A172 (cell line): ENCODE data around the gene SLC29A3. TPM values are rescaled to one million over a fixed set of nuclear protein-coding genes. Genes with fewer than 3 reads are reported as not detected.
"Not testable (repeated sequence)": the region's sequence is repeated elsewhere in the genome, so short reads cannot be mapped to it uniquely, and the experiment has no call there.

Experiments
- DNase-seq: peaks from one replicate; pipeline ENCODE4 v3.0.0-alpha.2; 2015; ENCODE audit warnings: low spot score
- total RNA-seq: library from RNA; depleted of rRNA; stranded (reverse); fragments of >200 nt; shearing (Covaris generic); gene quantifications from 2 replicates; pipeline ENCODE4 v1.2.3, GENCODE V29; 2014

Gene SLC29A3
- total RNA-seq, 1 experiment from 2014 or later: 1.9 TPM

DNA sequence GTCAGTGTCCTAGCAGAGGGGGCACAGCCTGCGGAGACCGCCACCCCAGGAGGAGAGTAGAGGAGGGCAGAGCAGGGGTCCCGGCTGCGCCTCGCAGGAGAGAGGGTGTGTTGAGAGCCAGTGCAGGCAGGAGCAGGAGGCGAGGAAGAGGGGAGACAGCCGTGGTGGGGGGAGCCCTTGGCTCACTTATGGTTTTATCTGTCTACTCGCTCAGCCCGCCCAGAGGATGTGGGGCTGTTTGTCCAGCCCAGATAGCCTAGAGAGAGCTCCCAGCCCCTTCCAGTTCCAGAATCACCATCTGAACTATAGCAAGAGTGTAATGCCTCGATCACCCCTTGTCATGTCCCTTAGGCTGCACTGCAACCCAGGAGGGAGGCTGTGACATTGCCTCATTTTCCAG, 26.6 kb downstream of the SLC29A3 start:
- no peak for DNase-seq

- DNase-seq: no peak
Measured at GRCh38 chr10:71346731-71347130, 27.7 kb downstream of the SLC29A3 start.

DNA sequence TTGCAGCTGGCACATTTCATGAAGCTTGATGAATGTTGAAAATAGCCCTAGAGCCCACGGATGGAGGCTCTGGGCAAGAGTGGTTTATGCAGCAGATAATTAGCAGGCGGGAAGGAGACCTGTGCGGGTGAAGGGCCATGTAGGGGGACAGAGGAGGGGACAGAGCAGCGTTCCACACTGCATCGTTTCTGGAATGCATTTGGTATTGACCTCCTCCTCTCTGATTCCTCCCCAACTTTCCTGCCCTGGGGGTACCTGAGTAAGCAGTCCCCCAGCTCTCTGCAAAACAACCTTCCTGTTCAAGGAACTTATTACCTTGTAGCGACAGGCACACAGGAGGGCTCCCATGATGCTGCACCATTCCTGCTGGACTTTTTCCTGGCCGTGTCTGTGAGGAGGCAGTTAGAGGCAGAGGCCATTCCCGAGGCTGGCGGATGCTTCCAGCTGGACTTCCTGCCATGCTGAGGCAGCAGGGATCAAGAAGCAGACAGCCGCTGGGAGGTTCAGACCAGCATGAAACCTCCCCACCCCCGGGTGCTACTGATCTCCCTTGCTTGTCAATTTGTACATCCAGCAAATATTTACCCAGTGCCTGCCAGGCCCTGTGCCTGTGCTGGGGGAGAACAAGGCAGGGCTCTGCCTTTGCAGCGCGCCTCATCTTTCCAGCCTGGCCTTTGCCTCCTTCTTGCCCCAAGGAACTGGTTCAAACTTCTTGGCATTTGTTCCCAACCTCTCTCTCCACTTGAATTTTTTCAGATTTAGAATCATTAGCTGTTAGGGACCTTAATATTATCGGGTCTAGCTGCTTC, 28.7 kb downstream of the SLC29A3 start:
- DNase-seq: no peak

DNA sequence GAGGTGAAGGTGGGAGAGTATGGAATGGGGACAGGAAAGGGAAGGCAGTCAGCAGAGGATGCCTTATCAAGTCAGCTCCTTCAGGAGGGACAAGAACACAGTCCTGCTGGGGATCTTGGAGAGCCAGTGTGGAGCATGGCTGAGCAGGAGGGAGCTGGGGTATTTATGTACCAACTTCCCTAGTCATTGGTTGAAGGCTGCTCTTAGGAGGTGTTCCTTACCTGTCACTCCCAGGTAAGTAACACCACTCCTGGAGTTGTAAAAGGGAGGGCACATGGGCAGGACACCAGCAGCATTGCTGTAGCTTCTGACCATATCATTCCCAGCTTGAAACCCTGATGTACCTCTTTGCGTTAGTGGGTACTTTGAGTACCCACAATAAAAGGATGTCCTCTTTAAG, 29.8 kb downstream of the SLC29A3 start:
- DNase-seq: no peak

- DNase-seq: peak; percentile 58
Measured at GRCh38 chr10:71349406-71349805, 30.3 kb downstream of the SLC29A3 start.

GRCh38 chr10:71351087-71351486, 32.0 kb downstream of the SLC29A3 start:
- no peak for DNase-seq

DNA sequence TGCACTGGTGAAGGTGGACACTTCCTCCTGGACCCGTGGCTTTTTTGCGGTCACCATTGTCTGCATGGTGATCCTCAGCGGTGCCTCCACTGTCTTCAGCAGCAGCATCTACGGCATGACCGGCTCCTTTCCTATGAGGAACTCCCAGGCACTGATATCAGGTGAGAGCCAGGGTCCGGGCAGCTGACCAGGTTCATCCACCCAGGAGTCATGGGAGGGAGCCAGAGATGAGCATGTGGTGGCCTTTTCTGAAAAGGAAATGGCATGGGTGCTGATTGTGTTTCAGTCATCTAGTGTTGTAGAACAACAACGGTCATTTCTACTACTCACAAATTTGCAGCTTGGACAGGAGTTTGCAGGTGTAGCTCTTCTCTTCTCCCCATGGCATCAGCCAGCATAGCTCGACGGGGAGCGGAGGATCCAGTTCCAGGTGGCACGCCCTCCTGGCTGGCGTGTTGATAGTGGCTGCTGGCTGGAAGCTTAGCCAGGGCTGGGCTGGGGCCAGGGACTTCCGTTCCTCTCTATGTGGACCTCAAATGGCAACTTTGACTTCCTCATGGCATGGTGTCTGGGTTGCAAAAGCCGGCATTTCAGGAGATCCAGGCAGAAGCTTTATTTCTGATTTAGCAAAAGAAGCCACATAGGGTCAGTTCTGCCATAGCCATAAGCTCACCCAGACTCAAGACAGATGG, 32.7 kb downstream of the SLC29A3 start:
- no peak for DNase-seq

DNA sequence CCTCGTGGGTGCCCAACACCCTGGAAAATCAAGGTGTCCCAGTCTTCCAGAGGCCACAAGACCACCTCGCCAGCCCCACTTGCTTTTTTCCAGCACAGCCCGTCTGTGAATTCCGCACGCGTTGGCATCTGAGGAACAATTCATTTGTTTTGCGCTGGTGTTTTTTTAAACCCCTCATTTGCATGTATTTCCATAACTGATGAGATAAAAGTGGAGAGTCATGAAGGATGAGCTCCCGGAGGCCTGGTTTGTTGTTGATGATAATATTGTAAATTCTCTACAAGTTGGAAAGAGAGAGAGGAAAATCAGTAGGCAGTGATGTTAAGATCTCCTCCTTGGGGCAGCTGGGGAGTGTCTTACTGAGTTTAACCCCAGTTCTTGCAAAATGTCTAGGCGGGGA, 34.6 kb downstream of the SLC29A3 start:
- no peak for DNase-seq

GRCh38 chr10:71354776-71355175, 35.7 kb downstream of the SLC29A3 start:
- no peak for DNase-seq

DNA sequence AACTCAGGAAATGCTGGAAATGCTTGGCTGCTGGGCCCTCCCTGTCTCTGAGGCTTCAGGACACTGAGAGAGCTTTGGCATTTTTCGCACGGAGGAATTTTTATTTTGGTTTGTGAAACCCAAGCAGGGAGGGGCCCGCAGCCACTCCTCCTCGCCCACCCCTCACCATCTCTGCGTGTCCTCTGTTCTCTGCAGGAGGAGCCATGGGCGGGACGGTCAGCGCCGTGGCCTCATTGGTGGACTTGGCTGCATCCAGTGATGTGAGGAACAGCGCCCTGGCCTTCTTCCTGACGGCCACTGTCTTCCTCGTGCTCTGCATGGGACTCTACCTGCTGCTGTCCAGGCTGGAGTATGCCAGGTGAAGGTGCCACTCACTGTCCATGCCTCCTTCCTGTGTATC, 36.8 kb downstream of the SLC29A3 start:
- no peak for DNase-seq

GRCh38 chr10:71357792-71358265, 38.8 kb downstream of the SLC29A3 start:
- DNase-seq: peak; percentile 74

- DNase-seq: peak; percentile 38
Measured at GRCh38 chr10:71358277-71358676, 39.2 kb downstream of the SLC29A3 start.

- not testable (repeated sequence) for DNase-seq
Measured at GRCh38 chr10:71358906-71359305, 39.8 kb downstream of the SLC29A3 start.

DNA sequence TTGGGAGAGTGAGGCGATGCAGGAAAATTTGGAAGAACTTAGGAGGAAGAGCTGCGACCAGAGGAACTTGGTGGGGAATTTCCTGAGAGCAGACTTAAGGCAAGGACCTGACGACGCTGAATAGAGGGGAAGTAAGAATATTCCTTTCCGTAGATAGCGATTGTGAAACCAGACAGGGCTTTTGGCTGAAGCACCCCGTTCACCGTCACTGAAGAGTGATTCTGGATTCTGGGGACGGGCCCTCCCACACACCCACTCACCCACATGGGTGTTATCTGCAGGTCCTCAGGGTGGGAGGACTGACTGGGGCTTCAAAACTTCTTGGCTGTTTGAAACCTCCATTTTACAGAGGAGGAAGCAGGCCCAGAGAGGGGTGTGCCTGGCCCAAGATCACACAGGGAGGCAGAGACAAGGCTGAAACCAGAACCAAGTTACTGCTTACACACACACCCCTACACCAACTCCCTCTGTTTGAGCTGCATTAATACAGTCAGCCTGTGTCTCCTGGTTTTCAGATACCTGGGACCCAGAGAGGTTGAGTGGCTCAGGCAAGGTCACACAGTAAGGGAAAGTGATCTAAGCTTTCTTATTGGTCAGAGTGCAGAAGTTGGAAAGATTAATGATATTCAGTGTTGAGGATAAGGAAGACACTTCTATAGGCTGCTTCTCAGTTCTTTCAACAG, 40.4 kb downstream of the SLC29A3 start:
- no peak for DNase-seq

- DNase-seq: no peak
Measured at GRCh38 chr10:71360735-71361134, 41.7 kb downstream of the SLC29A3 start.

- DNase-seq: no peak
Measured at GRCh38 chr10:71361581-71361980, 42.5 kb downstream of the SLC29A3 start.

- DNase-seq: no peak
Measured at GRCh38 chr10:71362141-71362540, 43.1 kb downstream of the SLC29A3 start.

DNA sequence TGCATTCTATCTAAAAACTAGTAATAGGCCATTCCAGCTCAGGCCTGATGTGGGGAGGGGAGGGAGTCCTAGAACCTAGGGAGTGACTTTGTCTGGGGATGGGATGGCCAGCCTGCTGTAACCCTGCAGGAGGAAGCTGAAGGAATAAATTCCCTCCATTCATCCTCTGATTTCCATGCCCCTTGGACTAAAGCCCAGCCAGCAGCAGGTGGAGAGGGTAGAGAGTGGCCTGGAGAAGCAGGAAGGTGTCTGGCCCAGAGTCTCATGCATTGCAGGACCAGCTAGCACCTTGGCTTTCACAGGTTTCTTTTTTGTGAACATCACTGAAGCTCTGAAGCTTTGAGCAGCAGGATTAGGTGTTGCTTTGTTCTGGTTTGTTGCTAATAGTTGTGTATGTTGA, 44.9 kb downstream of the SLC29A3 start:
- DNase-seq: no peak

DNA sequence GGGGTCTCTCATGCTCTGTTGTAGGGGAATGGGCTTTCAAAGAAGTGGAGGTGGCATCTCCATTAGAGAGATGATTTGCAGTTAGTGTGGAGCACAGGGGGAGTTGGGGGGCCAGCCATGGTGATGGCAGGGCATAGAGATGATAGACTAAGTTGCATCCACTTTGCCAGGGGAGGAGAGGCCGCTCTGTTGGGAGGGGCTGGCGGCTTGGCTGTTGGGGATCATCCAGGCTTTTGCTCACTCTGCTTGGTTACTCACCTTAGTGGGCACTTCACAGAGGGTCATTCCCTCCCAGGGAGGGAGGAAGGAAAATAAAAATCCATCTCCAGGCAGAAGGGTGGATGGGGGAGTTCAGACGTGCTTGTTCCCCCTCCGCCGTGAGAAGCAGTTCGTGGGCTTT, 46.3 kb downstream of the SLC29A3 start:
- no peak for DNase-seq

DNA sequence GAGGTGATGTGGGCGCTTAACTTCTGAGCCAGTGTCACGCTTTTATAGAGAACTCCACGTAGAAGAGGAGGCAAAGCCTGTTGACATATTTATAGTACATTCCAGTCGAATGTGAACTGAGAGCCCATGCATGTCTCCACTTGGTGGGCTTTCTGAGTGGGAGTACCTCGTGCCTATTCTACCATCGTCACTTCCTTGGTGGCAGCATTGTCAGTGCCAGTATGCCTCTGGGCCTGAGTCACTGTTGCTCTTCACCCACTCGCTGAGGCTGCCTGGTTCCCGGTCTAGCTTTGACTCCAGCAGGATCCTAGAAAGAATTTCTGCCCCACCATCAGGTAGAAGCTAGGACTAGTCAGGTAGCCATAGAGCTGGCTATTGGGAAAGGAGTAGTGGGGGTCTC, 47.6 kb downstream of the SLC29A3 start:
- DNase-seq: no peak

DNA sequence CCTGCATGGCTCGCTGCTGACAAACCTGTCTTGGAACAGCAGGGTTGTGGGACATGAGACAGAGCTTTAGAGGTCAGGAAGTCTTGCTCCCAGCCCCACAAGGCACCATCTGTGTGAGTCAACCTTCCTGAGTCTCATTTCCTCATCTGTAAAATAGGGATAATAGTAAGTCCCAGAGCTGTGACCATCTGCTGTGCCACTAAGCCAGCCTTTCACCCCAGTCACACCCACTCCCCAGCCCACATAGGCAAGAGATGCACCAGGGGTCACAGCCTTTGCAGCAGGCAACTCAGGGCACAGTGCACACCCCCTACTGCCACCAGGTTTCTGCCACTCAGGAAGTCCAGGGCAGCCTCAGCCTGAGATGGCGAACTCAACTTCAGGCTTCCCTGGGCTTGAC, 48.2 kb downstream of the SLC29A3 start:
- peak; percentile 10 for DNase-seq

DNA sequence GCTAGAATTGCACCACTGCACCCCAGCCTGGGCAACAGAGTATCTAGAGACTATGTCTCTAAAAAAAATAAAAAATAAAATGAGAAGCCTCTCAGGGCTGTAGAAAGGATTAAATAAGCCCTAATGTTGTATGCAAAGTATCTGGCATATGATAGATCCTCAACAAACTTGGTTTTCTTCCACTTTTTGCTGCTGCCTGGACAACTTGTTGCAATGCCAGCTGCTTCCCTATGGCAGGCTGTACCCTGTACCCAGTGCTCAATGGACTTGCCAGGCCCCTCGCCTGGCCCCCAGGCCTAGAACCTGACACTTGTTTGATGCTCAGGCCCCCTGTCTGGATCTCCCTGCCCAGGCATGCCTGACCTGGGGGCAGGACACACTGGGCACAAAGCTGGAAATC, 49.1 kb downstream of the SLC29A3 start:
- DNase-seq: no peak

DNA sequence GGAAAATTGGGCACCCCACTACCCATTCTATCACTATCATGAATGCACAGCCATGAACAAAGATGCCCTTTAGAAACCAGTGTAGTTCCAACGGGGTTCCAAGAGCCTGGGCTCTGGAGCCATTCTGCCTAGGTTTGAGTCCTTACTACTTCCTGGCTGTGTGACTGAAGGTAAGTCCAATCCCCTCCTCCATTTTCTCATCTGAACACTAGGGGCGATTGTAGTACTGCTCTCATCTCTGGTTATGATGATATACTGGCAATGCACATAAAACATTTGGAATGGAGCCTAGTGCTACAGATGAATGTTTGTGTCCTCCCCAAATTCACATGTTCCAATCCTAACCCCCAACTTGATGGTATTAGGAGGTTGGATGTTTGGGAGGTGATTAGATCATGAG, 49.6 kb downstream of the SLC29A3 start:
- no peak for DNase-seq
